ENCODE results near the gene TREH. TPM values are rescaled to one million over a fixed set of nuclear protein-coding genes. Genes with fewer than 3 reads are reported as not detected.

TREH gene
- total RNA-seq, 1 donor from 2014 or later, result 0.25 TPM

DNA sequence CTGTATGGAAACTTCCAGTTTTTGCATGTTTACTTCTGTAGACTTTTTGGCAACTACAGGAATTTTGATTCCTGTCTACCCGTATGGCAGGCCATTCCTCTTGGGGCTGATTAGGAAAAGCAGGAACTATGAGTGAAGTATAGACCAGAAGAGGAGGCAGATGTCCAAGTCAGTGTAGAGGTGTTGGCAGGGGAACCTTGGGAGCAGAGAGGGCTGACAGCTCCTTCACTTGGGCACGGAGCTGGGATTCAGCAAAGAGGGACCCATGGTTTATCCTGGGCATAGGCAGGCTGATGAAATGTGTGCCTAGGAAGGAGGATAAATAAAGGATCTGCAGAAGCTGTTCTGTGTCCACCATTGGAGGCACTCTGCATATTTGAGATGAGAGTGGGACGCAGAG is 33.1 kb downstream of the TREH start:
- Histone ChIP-seq H3K27ac (peak overlapping the region; percentile 39), H3K27me3 (no peaks in the 10 kb centered on the region), H3K36me3 (peaks cover 0 to 86% of the 10 kb centered on the region in 2 donors), H3K4me1 (no peaks in the 10 kb centered on the region), H3K4me3 (no peak overlapping the region), H3K9me3 (no peaks in the 10 kb centered on the region)
- TF ChIP-seq POLR2A (IDR thresholded peaks at IDR 0.05) (no peak), POLR2AphosphoS5 (IDR thresholded peaks at IDR 0.05; ENCODE audit: insufficient read depth in 1 of 2, low read depth in 1 of 2) (no peak), CTCF (IDR thresholded peaks at IDR 0.05) (no peak)
- intact Hi-C loops (cut with DNase I), result no loop called here
- no peak for DNase-seq (ENCODE audit: extremely low spot score in 2 of 2)

- TF ChIP-seq POLR2A (IDR thresholded peaks at IDR 0.05) (no peak), POLR2AphosphoS5 (IDR thresholded peaks at IDR 0.05; ENCODE audit: insufficient read depth in 1 of 2, low read depth in 1 of 2) (no peak), CTCF (IDR thresholded peaks at IDR 0.05) (no peak)
- H3K27ac ChIP-seq, result no peak overlapping the region
- no peaks in the 10 kb centered on the region for H3K4me1 ChIP-seq
- peaks cover 0 to 75% of the 10 kb centered on the region in 2 donors for H3K36me3 ChIP-seq
- H3K27me3 ChIP-seq, result no peaks in the 10 kb centered on the region
- no peak for DNase-seq (ENCODE audit: extremely low spot score in 2 of 2)
- intact Hi-C loops (cut with DNase I), result no loop called here
- no peaks in the 10 kb centered on the region for H3K9me3 ChIP-seq
- no peak overlapping the region for H3K4me3 ChIP-seq
These were observed 34.3 kb downstream of the TREH start for GRCh38 chr11:118645066-118645715.

DNA sequence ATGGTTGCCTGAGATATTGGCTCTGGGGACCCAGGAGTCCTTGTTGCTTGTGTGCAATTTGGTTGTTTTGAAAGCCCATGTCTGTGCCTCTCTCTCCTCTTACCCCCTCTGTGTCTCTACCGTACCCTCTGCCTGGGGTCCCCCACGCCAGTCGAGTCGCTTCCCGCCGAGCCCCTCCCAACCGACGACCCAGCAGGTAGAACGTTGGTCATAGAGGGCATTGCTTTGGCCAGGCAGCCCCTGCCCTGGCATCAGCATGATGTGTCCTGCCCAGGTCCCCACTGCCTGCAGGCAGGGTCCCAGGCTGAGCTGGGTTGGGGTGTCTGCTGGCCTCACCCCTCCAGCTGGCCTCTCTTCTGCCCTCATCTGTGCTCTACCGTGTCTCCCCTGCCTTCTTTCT is 35.0 kb downstream of the TREH start:
- Histone ChIP-seq H3K27me3 (no peaks in the 10 kb centered on the region), H3K9me3 (no peaks in the 10 kb centered on the region), H3K27ac (no peak overlapping the region), H3K4me1 (no peaks in the 10 kb centered on the region), H3K36me3 (peaks cover 0 to 70% of the 10 kb centered on the region in 2 donors), H3K4me3 (no peak overlapping the region)
- intact Hi-C loops (cut with DNase I), result no loop called here
- no peak for TF ChIP-seq POLR2A (IDR thresholded peaks at IDR 0.05)
- TF ChIP-seq CTCF (IDR thresholded peaks at IDR 0.05), result no peak
- no peak for TF ChIP-seq POLR2AphosphoS5 (IDR thresholded peaks at IDR 0.05; ENCODE audit: insufficient read depth in 1 of 2, low read depth in 1 of 2)
- DNase-seq (ENCODE audit: extremely low spot score in 2 of 2), result no peak

GRCh38 chr11:118643995-118644345 is 35.5 kb downstream of the TREH start:
- no peak for DNase-seq (ENCODE audit: extremely low spot score in 2 of 2)
- H3K27ac ChIP-seq, result no peak overlapping the region
- intact Hi-C loops (cut with DNase I), result no loop called here
- peaks cover 0 to 69% of the 10 kb centered on the region in 2 donors for H3K36me3 ChIP-seq
- H3K4me1 ChIP-seq, result no peaks in the 10 kb centered on the region
- H3K4me3 ChIP-seq, result no peak overlapping the region
- H3K27me3 ChIP-seq, result no peaks in the 10 kb centered on the region
- no peak for TF ChIP-seq POLR2AphosphoS5 (IDR thresholded peaks at IDR 0.05; ENCODE audit: insufficient read depth in 1 of 2, low read depth in 1 of 2)
- no peak for TF ChIP-seq POLR2A (IDR thresholded peaks at IDR 0.05)
- no peak for TF ChIP-seq CTCF (IDR thresholded peaks at IDR 0.05)
- no peaks in the 10 kb centered on the region for H3K9me3 ChIP-seq

DNA sequence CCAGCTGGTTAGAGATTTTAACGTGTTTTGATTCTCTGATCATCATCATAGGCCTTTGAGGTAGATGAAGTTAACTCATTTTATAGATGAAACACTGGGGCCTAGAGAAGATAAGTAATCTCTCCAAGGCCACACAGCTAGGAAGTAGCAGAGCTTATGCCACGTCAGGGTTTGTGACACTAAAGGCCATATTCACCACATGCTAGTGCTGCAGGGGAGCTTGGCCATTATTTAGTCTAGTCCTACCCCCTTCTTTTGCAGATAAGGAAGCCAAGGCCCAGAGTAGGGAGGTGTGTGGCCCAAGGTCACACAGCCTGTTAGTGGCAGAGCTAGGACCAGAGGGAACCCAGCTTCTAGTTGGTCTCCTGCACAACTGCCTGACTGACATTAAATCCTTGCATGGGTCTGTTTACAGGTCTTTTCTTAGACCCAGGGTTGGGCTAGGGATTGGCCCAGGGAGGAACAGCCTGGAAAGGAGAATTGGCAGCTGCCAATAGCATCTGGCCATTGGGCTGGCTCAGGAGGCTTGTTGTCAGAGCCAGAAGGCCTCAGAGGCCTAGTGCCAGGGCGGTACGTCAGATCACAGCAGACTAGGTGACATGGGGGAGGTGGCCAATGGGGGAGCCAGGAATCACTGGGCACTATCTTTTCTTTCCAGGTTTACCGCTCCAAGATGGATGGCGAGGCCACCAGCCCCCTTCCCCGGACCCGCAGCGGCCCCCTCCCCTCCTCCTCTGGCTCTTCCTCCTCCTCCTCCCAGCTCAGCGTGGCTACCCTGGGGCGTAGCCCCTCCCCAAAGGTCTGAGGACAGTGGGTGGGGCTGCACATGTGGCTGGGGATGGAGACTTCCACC is 36.1 kb downstream of the TREH start:
- DNase-seq (ENCODE audit: extremely low spot score in 2 of 2), result no peak

More for the DNA sequence above, 36.1 kb downstream of the TREH start:
- intact Hi-C loops (cut with DNase I), result no loop called here
- no peak overlapping the region for H3K27ac ChIP-seq
- H3K4me1 ChIP-seq, result no peaks in the 10 kb centered on the region
- no peaks in the 10 kb centered on the region for H3K9me3 ChIP-seq
- H3K27me3 ChIP-seq, result no peaks in the 10 kb centered on the region
- peaks cover 0 to 64% of the 10 kb centered on the region in 2 donors for H3K36me3 ChIP-seq
- no peak overlapping the region for H3K4me3 ChIP-seq
- TF ChIP-seq POLR2AphosphoS5 (IDR thresholded peaks at IDR 0.05; ENCODE audit: insufficient read depth in 1 of 2, low read depth in 1 of 2) (no peak), CTCF (IDR thresholded peaks at IDR 0.05) (no peak), POLR2A (IDR thresholded peaks at IDR 0.05) (no peak)

Measured in vagina (tissue), 2 donors.